ENCODE measurements around the gene C1QTNF5. TPM values are rescaled to one million over a fixed set of nuclear protein-coding genes. Genes with fewer than 3 reads are reported as not detected.

C1QTNF5 gene
- total RNA-seq, 1 donor from 2014 or later = 4.0 TPM

DNA sequence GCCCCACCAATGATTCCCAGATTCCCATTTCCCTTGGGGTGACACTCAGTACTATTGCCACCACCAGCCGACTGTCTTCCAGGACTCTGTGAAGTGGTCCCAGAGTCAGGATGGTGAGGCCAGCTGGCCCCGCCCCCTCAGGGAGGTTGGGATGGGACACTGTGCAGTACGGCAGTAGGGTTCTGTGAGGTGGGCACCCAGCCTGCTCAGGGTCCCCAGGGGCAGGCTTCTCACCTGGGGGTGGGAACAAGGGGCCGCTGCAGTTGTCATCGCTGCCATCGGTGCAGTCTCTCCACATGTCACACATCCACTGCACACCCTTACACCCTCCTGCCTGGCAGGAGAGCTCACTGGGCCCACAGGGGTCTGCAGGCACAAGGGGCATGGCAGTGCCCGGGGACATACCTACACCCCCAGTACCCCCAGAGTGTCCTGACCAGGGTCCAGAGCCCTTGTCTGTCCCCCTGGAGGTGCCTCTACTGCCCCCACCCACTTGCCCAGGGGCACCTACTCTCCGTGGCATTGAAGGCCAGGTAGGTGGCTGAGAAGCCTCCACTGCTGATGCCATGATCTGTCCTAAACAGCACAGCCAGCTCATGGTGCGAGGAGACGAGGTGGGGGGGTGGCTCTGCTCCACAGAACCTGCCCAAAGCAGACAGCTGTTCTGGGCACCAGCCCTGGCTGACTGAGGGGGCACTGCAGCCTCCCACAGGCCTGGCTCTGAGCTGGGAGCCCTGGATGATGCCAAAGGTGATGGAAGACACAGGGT, 1.9 kb upstream of the C1QTNF5 start:
- no peak for DNase-seq (ENCODE audit: extremely low spot score, unreplicated experiment)
- Mint-ChIP-seq H3K4me1 (ENCODE audit: unreplicated experiment) (peaks cover 16% of the 10 kb centered on the region), H3K36me3 (no peaks in the 10 kb centered on the region), H3K4me3 (no peak overlapping the region), H3K27ac (no peak overlapping the region), H3K27me3 (peaks cover 57% of the 10 kb centered on the region), H3K9me3 (no peaks in the 10 kb centered on the region)
- no peak for TF ChIP-seq CTCF (conservative IDR thresholded peaks at IDR 0.05)

DNA sequence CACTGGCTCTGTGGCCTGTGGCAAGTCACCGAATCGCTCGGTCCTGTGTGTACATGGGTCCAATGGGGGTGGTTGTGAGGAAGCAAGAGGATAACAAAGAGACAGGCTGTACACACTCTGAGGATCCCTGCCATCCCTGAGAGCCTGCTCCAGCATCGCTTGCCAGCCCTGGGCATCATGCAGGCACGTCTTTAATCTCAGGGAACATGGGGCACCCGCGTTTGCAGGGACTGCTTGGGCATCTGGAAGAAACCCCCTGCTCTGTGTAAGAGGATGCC, 1.3 kb upstream of the C1QTNF5 start:
- TF ChIP-seq CTCF (conservative IDR thresholded peaks at IDR 0.05) = no peak

GRCh38 chr11:119341222-119342022, 739 bp upstream of the C1QTNF5 start:
- DNase-seq (ENCODE audit: extremely low spot score, unreplicated experiment) = no peak

More for the DNA sequence above, 1.3 kb upstream of the C1QTNF5 start:
- Mint-ChIP-seq H3K4me1 (ENCODE audit: unreplicated experiment) (peaks cover 21% of the 10 kb centered on the region), H3K27ac (no peak overlapping the region), H3K27me3 (peaks cover 51% of the 10 kb centered on the region), H3K4me3 (no peak overlapping the region), H3K9me3 (no peaks in the 10 kb centered on the region), H3K36me3 (no peaks in the 10 kb centered on the region)
- no peak for DNase-seq (ENCODE audit: extremely low spot score, unreplicated experiment)

GRCh38 chr11:119339589-119340334, 921 bp downstream of the C1QTNF5 start:
- H3K4me3 Mint-ChIP-seq = peak overlapping the region; percentile 85
- peaks cover 30% of the 10 kb centered on the region for H3K4me1 Mint-ChIP-seq (ENCODE audit: unreplicated experiment)
- H3K36me3 Mint-ChIP-seq = no peaks in the 10 kb centered on the region
- TF ChIP-seq CTCF (conservative IDR thresholded peaks at IDR 0.05) = peak; percentile 99
- H3K27me3 Mint-ChIP-seq = peaks cover 41% of the 10 kb centered on the region
- no peak overlapping the region for H3K27ac Mint-ChIP-seq
- DNase-seq (ENCODE audit: extremely low spot score, unreplicated experiment) = peak; percentile 86
- H3K9me3 Mint-ChIP-seq = no peaks in the 10 kb centered on the region

More at GRCh38 chr11:119341222-119342022, 739 bp upstream of the C1QTNF5 start:
- TF ChIP-seq CTCF (conservative IDR thresholded peaks at IDR 0.05) = no peak
- Mint-ChIP-seq H3K36me3 (no peaks in the 10 kb centered on the region), H3K27me3 (peaks cover 46% of the 10 kb centered on the region), H3K4me1 (ENCODE audit: unreplicated experiment) (peaks cover 22% of the 10 kb centered on the region), H3K4me3 (peak overlapping the region; percentile 73), H3K27ac (no peak overlapping the region), H3K9me3 (no peaks in the 10 kb centered on the region)

DNA sequence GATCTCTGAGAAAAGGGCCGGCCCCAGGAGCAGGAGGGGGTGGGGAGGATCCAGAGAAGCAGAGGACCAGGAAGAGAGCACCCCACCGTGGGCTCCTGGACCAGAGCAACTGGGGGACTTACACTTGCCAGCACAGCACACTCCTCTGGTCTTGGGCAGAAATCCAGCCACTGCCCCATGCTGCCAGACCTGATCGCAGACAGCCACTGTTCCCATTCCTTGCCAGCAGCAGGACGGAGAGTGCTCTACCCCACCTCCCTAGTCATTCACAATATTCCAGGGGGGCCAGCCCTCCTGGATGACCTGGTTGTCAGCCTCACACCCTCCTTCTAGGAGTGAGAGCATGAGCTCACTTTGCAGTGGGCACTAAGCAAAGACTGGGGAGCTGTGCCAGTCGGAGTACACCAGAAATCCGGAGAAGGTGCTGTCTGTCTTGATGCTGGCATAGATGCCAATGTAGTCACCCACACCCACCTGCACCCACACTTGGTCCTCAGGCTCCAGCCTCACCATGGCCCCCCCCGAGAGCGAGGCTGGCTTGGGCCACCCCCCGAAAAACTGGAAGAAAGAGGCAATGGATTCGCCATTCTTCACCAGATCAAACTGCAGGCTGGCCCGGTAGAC, 1.6 kb downstream of the C1QTNF5 start:
- Mint-ChIP-seq H3K4me3 (peak overlapping the region; percentile 85), H3K27me3 (peaks cover 36% of the 10 kb centered on the region), H3K9me3 (no peaks in the 10 kb centered on the region), H3K4me1 (ENCODE audit: unreplicated experiment) (peaks cover 33% of the 10 kb centered on the region), H3K27ac (no peak overlapping the region), H3K36me3 (no peaks in the 10 kb centered on the region)
- DNase-seq (ENCODE audit: extremely low spot score, unreplicated experiment) = no peak
- TF ChIP-seq CTCF (conservative IDR thresholded peaks at IDR 0.05) = no peak

All from type B pancreatic cell (in vitro differentiated cells).